GM19467 (cell line): ENCODE results near the gene SLC30A9.

Source experiments
- ATAC-seq: cut with Tn5 transposase; IDR thresholded peaks from one replicate; pipeline ENCODE4 v1.9.1; 2021; ENCODE audit warnings: mild to moderate bottlenecking, moderate library complexity; ENCODE audit not compliant: unreplicated experiment

Gene SLC30A9

GRCh38 chr4:41998019-41998418, 7.7 kb downstream of the SLC30A9 start:
- ATAC-seq: no peak

- ATAC-seq: no peak
Measured at GRCh38 chr4:41999321-41999720, 9.0 kb downstream of the SLC30A9 start.

- no peak for ATAC-seq
Measured at GRCh38 chr4:42008011-42008786, 17.9 kb downstream of the SLC30A9 start.

DNA sequence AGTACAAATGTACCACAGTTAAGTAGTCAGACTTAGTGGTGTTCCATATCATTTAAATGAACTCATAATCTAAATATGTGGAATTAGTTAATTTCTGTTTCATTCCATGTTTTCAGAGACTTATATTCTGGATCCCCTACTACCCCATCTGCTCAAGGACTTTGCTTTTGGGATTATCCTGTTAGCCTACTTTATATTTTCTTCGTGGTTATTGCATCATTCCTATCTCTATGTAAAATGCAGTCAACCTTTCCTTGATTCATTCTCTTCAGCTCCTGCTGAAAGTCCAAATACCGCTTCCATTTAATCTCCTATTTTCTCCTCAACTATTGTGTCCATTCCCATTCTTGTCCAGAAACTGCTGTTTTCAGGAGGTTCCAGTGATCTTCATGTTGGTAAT, 25.1 kb downstream of the SLC30A9 start:
- ATAC-seq: no peak

DNA sequence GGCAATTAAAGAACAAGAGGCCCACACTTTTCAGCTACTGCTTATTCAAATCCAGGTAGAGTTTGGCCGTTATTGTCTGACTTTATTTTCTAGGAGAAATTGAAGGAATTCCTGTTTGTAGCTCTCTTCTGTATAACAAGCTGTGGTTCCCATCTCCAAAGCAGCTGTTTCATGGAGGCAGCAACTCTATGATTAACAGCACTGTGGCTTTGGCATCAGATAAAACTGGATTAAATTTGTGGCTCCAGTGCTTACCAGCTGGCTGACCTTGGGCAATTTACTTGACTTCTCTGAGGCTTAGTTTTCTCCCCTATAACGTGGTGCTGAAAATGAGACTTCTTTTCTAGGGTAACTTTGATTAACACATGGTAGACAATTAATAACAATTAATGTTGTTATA, 28.1 kb downstream of the SLC30A9 start:
- no peak for ATAC-seq

DNA sequence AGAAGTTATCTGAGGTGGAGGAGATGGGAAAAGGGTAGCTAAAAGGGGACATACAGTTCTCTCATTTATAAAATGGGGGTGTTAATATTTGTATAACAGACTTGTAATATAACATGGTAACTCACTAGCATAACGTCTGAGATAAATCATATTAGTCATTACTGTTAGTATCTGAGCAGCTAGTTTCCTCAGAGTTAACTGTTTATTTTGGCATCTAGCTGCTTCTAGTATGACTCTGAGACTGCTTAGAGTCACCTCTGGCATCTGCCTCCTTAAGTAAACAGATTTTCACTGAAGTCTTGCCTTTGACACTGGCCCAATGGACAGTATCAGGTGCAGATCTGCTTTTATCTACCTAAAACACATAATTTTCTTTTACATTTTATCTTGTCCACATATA, 58.1 kb downstream of the SLC30A9 start:
- ATAC-seq: no peak

DNA sequence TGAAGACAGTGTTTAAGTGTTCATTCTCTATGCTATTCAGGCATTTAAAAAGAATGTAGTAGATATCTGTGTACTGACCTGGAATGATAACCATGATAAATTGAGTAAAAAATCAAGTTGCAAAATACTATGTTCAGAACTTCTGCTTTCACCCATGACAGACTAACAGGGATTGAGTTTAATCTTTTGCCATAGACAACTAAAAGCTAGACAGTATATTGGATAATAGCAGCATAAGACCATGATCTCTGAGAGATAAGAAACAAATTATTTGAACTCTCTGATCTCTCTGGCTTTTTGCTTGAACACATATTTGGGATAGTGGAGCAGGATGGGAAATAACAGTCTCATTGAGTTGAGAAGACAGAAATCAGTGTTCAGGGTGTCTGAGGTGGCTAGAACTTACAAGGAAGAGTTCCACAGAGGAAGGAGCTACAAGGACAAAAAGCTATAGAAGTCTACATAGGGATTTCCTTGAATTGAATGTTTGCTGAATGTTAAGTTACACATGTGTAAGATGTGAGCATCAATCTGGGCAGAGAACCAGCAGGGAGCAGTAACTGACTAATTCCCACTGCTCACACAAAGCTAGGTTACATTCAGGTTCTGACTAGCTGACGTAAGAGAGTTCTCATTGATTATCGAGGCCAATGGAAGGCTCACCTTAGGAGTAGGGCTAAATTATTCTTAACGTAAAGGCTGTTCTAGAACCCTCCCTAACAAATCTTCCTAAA, 60.4 kb downstream of the SLC30A9 start:
- no peak for ATAC-seq

DNA sequence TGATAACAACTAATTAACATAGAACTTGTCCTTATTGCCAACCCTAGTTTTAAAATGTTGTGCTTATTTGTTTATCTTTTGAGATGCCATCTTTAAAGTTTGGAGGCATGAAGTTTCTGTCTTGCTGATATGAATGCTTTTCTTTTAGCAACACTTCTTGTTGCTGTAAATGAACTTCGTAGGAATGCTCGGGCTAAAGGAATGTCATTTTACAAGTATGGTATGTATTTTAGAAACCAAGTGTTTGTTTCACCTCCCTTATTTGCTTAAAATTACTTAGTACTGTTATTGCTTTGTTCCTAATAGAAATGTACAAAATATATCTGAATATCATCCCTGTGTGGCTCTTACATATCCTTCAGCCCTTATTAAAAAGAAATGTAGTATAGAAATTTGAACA, 76.1 kb downstream of the SLC30A9 start:
- no peak for ATAC-seq

GRCh38 chr4:42067264-42067663, 76.9 kb downstream of the SLC30A9 start:
- no peak for ATAC-seq

DNA sequence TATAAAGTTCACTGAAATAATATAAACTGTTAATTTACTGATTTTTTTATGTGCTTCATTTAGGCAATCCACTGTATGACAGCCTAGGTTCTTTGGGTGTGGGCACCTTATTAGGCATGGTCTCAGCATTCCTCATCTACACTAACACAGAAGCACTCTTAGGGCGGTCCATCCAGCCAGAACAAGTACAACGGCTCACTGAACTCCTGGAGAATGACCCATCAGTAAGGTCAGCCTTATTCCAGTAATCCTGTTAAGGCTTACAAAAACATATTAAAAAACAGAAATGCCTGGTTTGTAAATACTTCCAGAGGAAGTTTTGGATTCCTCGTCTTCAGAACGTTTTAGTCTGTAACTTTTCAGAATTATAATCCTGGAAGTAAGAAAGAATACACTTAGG, 80.1 kb downstream of the SLC30A9 start:
- ATAC-seq: no peak

DNA sequence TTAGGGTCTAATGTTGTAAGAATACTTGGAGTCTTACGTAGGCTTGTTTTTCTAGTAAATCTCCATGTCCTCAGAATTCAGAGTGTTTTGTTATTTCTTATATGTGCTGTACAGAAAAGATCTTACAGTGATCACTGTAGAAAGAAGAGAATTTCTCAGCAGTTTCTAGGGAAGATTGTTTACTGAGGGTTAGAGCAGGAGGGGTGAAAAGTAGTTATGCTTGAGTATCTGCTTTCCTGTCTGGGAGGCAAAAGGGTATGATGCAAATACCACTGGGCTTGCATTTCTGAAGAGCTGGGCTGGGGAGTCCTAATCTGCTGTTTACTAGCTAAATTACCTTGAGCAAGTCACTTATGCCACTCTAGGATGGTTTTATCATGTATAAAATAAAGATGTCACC, 84.0 kb downstream of the SLC30A9 start:
- no peak for ATAC-seq

DNA sequence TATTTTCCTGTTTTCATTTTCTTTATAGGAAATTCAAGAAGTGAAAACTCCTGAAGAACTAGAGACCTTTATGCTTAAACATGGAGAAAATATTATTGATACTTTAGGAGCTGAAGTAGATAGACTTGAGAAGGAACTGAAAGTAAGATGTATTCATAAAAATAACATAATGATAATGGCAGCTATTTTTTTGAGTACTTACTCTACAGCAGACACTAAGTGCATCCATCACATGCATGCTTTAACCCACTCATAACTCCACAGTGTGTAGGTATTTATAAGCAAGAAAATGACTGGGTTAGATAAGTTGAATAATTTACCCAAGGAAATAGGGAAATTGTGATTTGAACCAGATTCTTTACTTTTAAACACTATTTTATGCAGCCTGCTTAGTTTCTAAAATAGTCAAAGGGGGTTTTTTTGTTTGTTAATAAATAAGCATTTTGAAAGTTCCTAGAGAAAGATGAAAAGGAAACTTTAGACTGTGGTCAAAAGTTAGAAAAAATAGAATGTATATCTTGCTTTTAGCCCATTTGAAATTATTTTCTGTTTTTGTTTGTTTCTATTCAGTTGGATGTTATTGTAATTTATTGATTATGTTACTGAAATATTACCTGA, 88.0 kb downstream of the SLC30A9 start:
- peak; percentile 81 for ATAC-seq

DNA sequence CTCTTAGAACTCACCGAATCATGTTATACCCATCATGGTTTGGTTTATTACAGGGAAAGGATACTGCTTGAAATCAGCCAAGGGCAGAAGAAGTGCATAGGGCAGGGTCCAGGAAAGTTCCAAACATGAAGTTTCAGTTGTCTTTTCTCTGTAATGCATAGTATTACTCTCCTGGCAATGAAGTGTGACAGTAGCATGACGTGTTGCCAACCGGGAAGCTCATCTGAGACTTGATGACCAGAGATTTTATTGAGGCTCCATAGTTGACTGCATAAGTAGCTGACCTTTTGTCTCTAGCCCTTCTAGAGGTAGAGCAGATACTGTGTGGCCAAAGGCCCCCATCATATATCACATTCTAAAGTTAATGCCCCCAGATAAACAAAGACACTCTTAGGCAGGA, 90.0 kb downstream of the SLC30A9 start:
- ATAC-seq: peak; percentile 39

- no peak for ATAC-seq
Measured at GRCh38 chr4:42083816-42084215, 93.5 kb downstream of the SLC30A9 start.

DNA sequence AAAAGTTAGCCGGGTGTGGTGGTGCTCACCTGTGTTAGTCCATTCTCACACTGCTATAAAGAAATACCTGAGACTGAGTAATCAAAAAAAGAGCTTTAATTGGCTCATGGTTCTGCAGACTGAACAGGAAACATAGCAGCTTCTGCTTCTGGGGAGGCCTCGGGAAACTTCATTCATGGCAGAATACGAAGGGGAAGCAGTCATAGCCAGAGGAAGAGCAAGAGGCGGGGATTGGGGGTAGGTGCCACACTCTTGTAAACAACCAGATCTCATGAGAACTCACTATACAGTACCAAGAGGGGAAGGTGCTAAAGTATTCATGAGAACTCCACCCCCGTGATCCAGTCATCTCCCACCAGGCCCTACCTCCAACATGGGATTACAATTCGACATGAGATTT, 98.1 kb downstream of the SLC30A9 start:
- ATAC-seq: no peak

- ATAC-seq: no peak
Measured at GRCh38 chr4:42101446-42101975, 111.2 kb downstream of the SLC30A9 start.

GRCh38 chr4:42104521-42104920, 114.2 kb downstream of the SLC30A9 start:
- ATAC-seq: no peak

DNA sequence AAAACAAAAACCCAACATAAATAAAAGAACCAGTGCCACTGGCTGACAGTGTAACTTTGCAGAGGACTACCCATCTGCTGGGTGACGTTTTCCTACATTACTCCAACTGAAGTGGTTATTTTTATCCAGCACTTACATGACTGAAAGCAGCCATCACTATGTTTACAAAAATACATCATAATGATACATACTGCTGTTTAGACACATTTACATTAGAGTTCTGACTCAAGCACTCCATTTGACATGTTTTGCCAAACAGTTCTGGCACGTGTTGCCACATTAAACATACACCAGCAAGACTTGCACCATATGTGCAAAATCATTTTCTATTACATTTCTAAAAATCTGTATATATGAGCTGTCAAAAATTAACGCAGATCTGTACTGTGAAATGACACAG, 122.5 kb downstream of the SLC30A9 start:
- ATAC-seq: no peak

- ATAC-seq: no peak
Measured at GRCh38 chr4:42119886-42120285, 129.6 kb downstream of the SLC30A9 start.

DNA sequence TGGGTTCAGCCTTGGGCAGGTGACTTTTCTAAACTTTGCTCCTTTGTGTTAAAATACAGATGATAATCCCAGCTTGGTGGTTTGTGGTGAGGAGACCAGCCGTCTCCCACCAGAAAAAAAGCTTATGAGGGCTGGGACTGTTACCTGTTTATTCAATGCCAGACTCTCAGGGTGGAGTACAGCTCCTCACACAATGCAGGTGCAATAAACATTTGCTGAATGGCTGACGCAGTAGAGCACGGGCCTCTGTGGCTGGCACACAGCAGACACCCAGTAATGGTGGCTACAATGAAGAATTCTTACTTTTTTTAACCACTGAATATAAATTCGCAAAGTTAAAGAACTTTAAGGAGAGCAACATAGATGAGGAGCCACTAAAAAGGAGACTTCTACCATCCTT, 131.9 kb downstream of the SLC30A9 start:
- ATAC-seq: no peak

- no peak for ATAC-seq
Measured at GRCh38 chr4:42123071-42123644, 132.8 kb downstream of the SLC30A9 start.
